Ectodermal cell (in vitro differentiated cells): ENCODE data around the gene CIDEA.

Experiments used
- H3K27ac ChIP-seq: 2 replicates; pipeline ENCODE4 v1.7.0; 2013; ENCODE audit warnings: mild to moderate bottlenecking, low read depth, low read length; ENCODE audit not compliant: insufficient read depth, poor library complexity, severe bottlenecking
- H3K27me3 ChIP-seq: 2 replicates; pipeline ENCODE4 v1.7.0; 2013; ENCODE audit warnings: mild to moderate bottlenecking, low read length; ENCODE audit not compliant: insufficient read depth, control insufficient read depth, poor library complexity, severe bottlenecking
- H3K36me3 ChIP-seq: one replicate; pipeline ENCODE4 v1.7.0; 2013; ENCODE audit warnings: low read length; ENCODE audit not compliant: control insufficient read depth, insufficient read depth
- H3K4me1 ChIP-seq: one replicate; pipeline ENCODE4 v1.7.0; 2013; ENCODE audit warnings: low read length; ENCODE audit not compliant: control insufficient read depth, insufficient read depth
- H3K4me3 ChIP-seq: 2 replicates; pipeline ENCODE4 v1.7.0; 2013; ENCODE audit warnings: low read depth, low read length, control low read depth; ENCODE audit not compliant: insufficient read depth
- H3K9me3 ChIP-seq: 2 replicates; pipeline ENCODE4 v1.7.0; 2013; ENCODE audit warnings: mild to moderate bottlenecking, low read length, moderate library complexity; ENCODE audit not compliant: control insufficient read depth
- WGBS, 2 experiments: methylation state at CpG; one replicate each; pipeline ENCODE4 v1.1.7; 2013; ENCODE audit warnings: missing lambda C conversion rate in 2 of 2; 5-methylcytosine and 5-hydroxymethylcytosine counted together

The CIDEA gene

DNA sequence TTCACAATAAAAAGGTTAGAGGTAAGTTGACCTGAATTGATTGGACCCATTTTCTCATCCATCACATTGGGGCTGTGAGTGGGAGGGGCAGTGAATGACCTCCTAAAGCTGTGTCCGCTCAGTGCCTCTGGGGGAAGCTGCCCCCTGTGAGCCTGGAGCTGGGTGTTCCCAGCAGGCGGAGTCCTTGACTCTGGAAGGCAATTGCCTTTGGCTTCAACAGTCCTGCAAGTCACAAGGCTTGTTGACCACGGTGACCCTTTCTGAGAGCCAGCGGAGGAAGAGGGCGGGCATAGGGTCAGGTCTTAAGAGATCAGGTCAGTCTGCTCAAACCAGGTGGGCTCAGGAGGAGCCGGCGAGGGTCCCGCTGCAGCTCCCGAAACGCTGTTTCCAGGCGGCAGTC lies 1.1 kb upstream of the CIDEA start:
- no peak overlapping the region for H3K4me3 ChIP-seq
- 48 to 51% methylated on average over 11 of the region's 11 CpGs for WGBS, 2 experiments
- H3K27me3 ChIP-seq, result peaks cover 86% of the 10 kb centered on the region
- H3K36me3 ChIP-seq, result no peaks in the 10 kb centered on the region
- H3K9me3 ChIP-seq, result no peaks in the 10 kb centered on the region
- H3K27ac ChIP-seq, result no peak overlapping the region
- H3K4me1 ChIP-seq, result peaks cover 20% of the 10 kb centered on the region

- Histone ChIP-seq H3K27me3 (peaks cover 81% of the 10 kb centered on the region), H3K4me1 (peaks cover 20% of the 10 kb centered on the region), H3K9me3 (no peaks in the 10 kb centered on the region), H3K27ac (no peak overlapping the region), H3K36me3 (no peaks in the 10 kb centered on the region), H3K4me3 (peak overlapping the region; percentile 39)
- 1 to 2% methylated on average over 20 of the region's 20 CpGs for WGBS, 2 experiments
These were observed 462 bp upstream of the CIDEA start for GRCh38 chr18:12253663-12254135.

GRCh38 chr18:12254820-12255511 lies 805 bp downstream of the CIDEA start:
- H3K4me1 ChIP-seq, result peaks cover 20% of the 10 kb centered on the region
- peaks cover 74% of the 10 kb centered on the region for H3K27me3 ChIP-seq
- H3K36me3 ChIP-seq, result no peaks in the 10 kb centered on the region
- H3K4me3 ChIP-seq, result peak overlapping the region; percentile 39
- 38 to 43% methylated on average over 38 of the region's 38 CpGs for WGBS, 2 experiments
- H3K27ac ChIP-seq, result no peak overlapping the region
- H3K9me3 ChIP-seq, result no peaks in the 10 kb centered on the region

DNA sequence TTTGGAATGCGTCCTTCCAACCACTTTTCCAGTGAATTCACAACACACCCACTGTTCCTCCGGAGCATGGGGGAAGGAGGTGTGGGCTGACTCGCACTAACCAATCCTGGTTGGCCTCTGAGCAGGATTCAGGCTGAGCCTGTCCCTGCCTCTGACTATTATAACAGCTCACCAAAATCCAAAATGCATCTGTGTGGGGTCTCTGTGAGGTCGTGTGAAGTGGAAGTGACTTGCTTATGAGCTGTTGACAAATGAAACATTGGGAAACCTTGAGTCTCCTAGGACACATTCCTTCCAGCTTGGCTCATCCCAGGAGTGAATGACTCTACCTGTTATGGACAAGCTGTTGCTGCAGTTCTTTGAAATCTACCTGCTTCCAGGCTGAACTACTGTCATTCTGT lies 1.5 kb downstream of the CIDEA start:
- WGBS, 2 experiments, result 35 to 55% methylated on average over 4 of the region's 4 CpGs
- peaks cover 72% of the 10 kb centered on the region for H3K27me3 ChIP-seq
- peaks cover 20% of the 10 kb centered on the region for H3K4me1 ChIP-seq
- H3K9me3 ChIP-seq, result no peaks in the 10 kb centered on the region
- no peak overlapping the region for H3K4me3 ChIP-seq
- H3K36me3 ChIP-seq, result no peaks in the 10 kb centered on the region
- no peak overlapping the region for H3K27ac ChIP-seq

- H3K4me1 ChIP-seq, result peaks cover 20% of the 10 kb centered on the region
- 73 to 75% methylated on average over 6 of the region's 6 CpGs for WGBS, 2 experiments
- H3K36me3 ChIP-seq, result no peaks in the 10 kb centered on the region
- no peaks in the 10 kb centered on the region for H3K9me3 ChIP-seq
- H3K27ac ChIP-seq, result no peak overlapping the region
- peaks cover 59% of the 10 kb centered on the region for H3K27me3 ChIP-seq
- no peak overlapping the region for H3K4me3 ChIP-seq
These were observed 2.8 kb downstream of the CIDEA start for GRCh38 chr18:12256951-12257350.

- Histone ChIP-seq H3K4me3 (no peak overlapping the region), H3K4me1 (peaks cover 19% of the 10 kb centered on the region), H3K9me3 (no peaks in the 10 kb centered on the region), H3K27me3 (peaks cover 47% of the 10 kb centered on the region), H3K27ac (no peak overlapping the region), H3K36me3 (no peaks in the 10 kb centered on the region)
- WGBS, 2 experiments, result 94 to 95% methylated on average over 21 of the region's 21 CpGs
These were observed 4.0 kb downstream of the CIDEA start for GRCh38 chr18:12257996-12258718.

DNA sequence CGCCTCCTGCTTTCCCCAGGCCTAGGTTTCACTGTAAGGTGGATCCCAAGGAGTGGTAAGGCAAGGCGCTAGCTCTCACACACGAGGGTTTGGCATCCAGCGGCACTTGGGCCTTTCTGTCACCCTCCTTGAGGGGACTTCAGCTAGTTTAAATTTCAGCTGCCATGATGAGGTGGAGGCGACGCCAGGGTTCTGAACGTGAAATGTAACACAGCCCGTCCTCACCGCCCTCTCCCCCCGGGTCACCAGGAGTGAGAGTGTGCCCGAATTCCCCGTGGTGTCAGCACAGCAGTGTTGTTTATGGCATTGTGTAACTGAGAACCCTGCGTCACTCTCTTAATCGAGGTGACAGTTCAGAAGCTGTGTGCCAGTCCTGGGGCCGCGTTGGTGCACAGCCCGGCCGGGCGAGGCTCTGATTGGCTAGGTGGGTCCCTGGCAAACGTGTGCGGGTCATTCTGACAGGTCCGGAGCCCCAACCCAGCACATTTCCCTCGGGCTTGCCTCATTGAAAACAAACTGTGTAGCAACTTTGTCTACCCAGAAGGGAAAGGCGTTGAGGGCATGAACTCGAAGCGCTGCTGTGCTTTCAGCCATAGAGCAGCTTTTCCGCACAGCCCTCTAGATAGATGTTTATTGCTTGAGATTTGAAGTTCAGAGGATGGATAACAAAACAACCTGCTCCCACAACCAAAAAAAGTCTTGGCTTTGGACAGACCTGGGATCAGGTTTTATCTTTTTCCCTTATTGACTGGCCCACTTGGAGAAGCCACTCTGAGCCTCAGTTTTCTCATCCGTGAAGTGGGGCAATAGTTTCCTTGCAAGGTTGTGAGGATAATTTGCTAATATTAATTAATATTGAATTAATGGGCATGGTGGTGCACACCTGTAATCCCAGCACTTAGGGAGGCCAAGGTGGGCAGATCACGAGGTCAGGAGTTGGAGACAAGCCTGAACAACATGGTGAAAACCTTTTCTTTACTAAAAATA lies 4.9 kb downstream of the CIDEA start:
- Histone ChIP-seq H3K27me3 (peaks cover 38% of the 10 kb centered on the region), H3K4me3 (no peak overlapping the region), H3K27ac (no peak overlapping the region), H3K4me1 (peaks cover 11% of the 10 kb centered on the region), H3K9me3 (no peaks in the 10 kb centered on the region), H3K36me3 (no peaks in the 10 kb centered on the region)
- WGBS, 2 experiments, result 91 to 92% methylated on average over 29 of the region's 29 CpGs

DNA sequence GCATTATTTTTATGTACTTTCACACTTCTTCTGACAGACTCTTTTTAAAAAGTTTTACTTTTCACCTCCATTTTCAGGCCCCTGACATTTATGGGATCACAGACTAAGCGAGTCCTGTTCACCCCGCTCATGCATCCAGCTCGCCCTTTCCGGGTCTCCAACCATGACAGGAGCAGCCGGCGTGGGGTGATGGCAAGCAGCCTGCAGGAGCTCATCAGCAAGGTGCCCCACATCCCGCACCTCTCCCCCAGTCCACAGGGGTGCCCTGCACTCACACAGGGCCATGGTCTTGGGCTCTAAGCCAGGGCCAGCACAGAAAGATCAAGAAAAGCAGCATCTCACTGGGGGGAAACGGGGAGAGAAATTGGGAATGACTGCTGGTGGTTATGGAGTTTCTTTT lies 8.6 kb downstream of the CIDEA start:
- no peak overlapping the region for H3K4me3 ChIP-seq
- H3K9me3 ChIP-seq, result no peaks in the 10 kb centered on the region
- H3K4me1 ChIP-seq, result no peaks in the 10 kb centered on the region
- peaks cover 1% of the 10 kb centered on the region for H3K27me3 ChIP-seq
- H3K27ac ChIP-seq, result no peak overlapping the region
- 88 to 90% methylated on average over 8 of the region's 8 CpGs for WGBS, 2 experiments
- H3K36me3 ChIP-seq, result no peaks in the 10 kb centered on the region

- WGBS, 2 experiments, result 91 to 100% methylated on average over 1 to 2 of the region's 2 CpGs
- Histone ChIP-seq H3K9me3 (no peaks in the 10 kb centered on the region), H3K27me3 (no peaks in the 10 kb centered on the region), H3K36me3 (no peaks in the 10 kb centered on the region), H3K4me1 (no peaks in the 10 kb centered on the region), H3K27ac (no peak overlapping the region), H3K4me3 (no peak overlapping the region)
These were observed 10.7 kb downstream of the CIDEA start for GRCh38 chr18:12264864-12265263.
